ENCODE results near the gene SKI.
"Not testable (repeated sequence)": the region's sequence is repeated elsewhere in the genome, so short reads cannot be mapped to it uniquely, and the experiment has no call there.

Gene SKI

DNA sequence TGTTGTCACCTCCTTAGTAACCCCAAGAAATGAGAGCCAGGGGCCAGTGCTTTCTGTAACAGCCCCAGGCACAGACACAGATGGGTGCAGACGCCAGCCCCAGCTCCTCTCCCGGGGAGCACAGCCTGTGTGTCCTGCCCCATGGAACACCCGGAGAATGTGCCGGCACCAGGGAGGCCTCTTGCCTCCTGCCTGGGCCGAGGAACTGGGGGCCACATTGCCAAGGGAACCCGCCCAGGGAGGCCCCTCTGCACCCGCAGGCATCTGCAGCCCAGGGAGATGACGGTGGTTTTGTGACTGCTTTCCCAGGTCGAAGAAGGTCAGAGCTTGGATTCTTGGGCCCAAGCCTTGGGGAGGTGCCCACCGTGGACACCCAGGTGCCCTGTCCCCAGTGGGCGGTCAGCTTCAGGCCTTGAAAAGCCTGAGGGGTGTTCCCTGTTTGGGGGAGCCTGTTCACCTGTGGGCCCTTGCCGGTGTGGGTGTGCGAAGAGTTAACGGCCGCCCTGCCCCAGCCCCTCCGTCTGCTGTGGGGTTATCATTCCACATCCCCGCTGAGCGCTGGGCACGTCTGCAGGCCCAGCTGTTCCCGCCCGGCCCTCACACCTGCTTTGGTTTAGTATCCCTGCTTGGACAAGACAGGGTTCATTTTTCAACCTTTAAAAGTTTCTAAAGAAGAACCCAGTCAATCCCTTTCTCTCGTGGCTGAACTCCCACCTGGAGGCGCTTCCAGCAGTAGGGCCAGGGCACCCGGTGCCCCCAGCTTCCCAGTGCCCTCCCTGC lies 100.7 kb downstream of the SKI start:
- Histone ChIP-seq H3K4me1 (ENCODE audit: insufficient read depth, insufficient read length) (no peaks in the 10 kb centered on the region), H3K4me3 (ENCODE audit: insufficient read length, low read depth) (no peak overlapping the region)
- TF ChIP-seq YY1 (IDR thresholded peaks at IDR 0.05; ENCODE audit: insufficient read depth, insufficient read length) (no peak), ZNF274 (IDR thresholded peaks at IDR 0.05; ENCODE audit: low read depth, low read length) (no peak), SUZ12 (IDR thresholded peaks at IDR 0.05; ENCODE audit: extremely low read depth, insufficient read depth, insufficient read length) (no peak)

DNA sequence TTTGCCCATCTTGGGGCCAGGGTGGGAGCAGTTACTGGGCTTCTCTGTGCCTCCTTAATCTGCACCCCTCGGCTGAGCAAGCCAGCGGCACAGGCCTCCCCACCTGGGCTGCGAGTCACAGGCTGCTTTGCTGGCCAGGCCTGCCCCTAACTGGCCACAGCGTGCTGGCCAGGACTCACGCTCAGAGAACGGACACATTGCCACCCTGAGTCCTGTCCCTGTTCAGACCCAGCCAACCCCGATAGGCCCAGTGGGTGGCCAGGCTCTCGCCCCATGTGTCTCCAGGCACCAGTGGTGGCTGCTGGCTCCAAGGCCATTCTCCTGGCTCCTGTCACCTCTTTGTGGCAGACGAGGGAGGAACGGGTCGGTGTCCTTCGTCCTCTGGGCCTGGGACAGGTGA lies 101.9 kb downstream of the SKI start:
- Histone ChIP-seq H3K27me3 (ENCODE audit: insufficient read depth, insufficient read length) (peaks cover 6% of the 10 kb centered on the region), H3K9me3 (ENCODE audit: insufficient read depth, low read length) (no peaks in the 10 kb centered on the region), H3K4me1 (ENCODE audit: insufficient read depth, insufficient read length) (no peaks in the 10 kb centered on the region), H3K4me3 (ENCODE audit: insufficient read length, low read depth) (no peak overlapping the region), H3K9ac (ENCODE audit: insufficient read length, low read depth) (no peak overlapping the region), H3K36me3 (ENCODE audit: insufficient read depth, insufficient read length, low read length) (no peaks in the 10 kb centered on the region)
- TF ChIP-seq ZNF274 (IDR thresholded peaks at IDR 0.05; ENCODE audit: low read depth, low read length), result no peak
- TF ChIP-seq YY1 (IDR thresholded peaks at IDR 0.05; ENCODE audit: insufficient read depth, insufficient read length), result no peak
- no peak for TF ChIP-seq SUZ12 (IDR thresholded peaks at IDR 0.05; ENCODE audit: extremely low read depth, insufficient read depth, insufficient read length)
- no peak for DNase-seq (ENCODE audit: low read depth, low spot score)

More for the DNA sequence above, 100.7 kb downstream of the SKI start:
- H3K9me3 ChIP-seq (ENCODE audit: insufficient read depth, low read length), result no peaks in the 10 kb centered on the region
- H3K9ac ChIP-seq (ENCODE audit: insufficient read length, low read depth), result no peak overlapping the region
- H3K27me3 ChIP-seq (ENCODE audit: insufficient read depth, insufficient read length), result peaks cover 18% of the 10 kb centered on the region
- no peak for DNase-seq (ENCODE audit: low read depth, low spot score)
- H3K36me3 ChIP-seq (ENCODE audit: insufficient read depth, insufficient read length, low read length), result no peaks in the 10 kb centered on the region

DNA sequence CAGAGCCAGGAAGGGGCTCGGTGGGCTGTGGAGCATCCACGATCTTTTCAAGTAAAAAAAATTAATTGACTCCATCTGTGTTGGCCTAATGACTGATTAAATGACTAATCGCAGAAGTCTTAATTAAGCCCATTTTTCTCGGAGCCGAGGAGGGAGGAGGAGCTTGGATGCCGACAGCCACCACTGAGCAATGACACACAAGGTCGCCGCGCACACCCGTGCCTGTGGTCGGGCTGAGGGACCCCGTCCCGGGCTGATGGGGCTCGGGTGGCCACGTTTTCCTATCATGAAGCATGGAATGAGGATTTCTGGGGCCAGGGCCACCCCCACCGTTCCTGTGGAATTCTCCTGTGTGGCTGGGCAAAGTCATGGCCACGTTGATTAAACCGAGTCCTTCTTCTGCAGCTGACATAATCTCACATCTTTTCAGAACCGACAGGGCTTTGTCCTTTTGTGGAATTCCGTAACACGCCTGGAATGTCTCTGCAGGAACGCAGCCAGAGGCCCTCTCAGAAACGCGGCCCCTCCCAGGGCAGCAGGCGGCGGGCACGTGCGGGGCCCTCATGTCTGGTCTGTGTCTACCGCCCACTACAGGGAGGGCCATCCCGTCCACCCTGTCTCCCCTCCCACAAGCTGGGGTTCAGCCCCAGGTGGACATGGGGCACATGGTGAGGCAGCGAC lies 102.5 kb downstream of the SKI start:
- TF ChIP-seq YY1 (IDR thresholded peaks at IDR 0.05; ENCODE audit: insufficient read depth, insufficient read length) (no peak), ZNF274 (IDR thresholded peaks at IDR 0.05; ENCODE audit: low read depth, low read length) (no peak), SUZ12 (IDR thresholded peaks at IDR 0.05; ENCODE audit: extremely low read depth, insufficient read depth, insufficient read length) (no peak)
- H3K27me3 ChIP-seq (ENCODE audit: insufficient read depth, insufficient read length), result no peaks in the 10 kb centered on the region
- no peaks in the 10 kb centered on the region for H3K4me1 ChIP-seq (ENCODE audit: insufficient read depth, insufficient read length)
- H3K36me3 ChIP-seq (ENCODE audit: insufficient read depth, insufficient read length, low read length), result no peaks in the 10 kb centered on the region
- no peak for DNase-seq (ENCODE audit: low read depth, low spot score)
- no peak overlapping the region for H3K9ac ChIP-seq (ENCODE audit: insufficient read length, low read depth)
- H3K9me3 ChIP-seq (ENCODE audit: insufficient read depth, low read length), result no peaks in the 10 kb centered on the region
- no peak overlapping the region for H3K4me3 ChIP-seq (ENCODE audit: insufficient read length, low read depth)

DNA sequence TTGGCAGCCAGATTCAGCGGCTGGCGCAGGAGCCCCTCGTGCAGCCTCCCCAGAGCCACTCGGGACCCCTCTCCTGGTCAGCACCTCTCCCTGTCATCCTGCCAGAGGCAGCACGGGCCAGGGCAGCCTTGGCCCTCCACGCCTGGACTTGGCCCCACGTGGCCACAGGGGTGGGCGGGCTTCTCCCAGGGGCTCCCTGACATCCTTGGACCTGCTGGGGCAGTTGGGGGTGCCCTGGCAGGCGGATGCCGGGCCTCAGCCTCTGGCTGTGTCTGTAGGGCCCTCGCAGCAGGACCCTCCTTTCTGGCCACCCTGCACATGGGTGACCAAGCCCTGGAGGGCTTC lies 103.1 kb downstream of the SKI start:
- H3K36me3 ChIP-seq (ENCODE audit: insufficient read depth, insufficient read length, low read length), result no peaks in the 10 kb centered on the region
- TF ChIP-seq SUZ12 (IDR thresholded peaks at IDR 0.05; ENCODE audit: extremely low read depth, insufficient read depth, insufficient read length), result no peak
- TF ChIP-seq YY1 (IDR thresholded peaks at IDR 0.05; ENCODE audit: insufficient read depth, insufficient read length), result no peak
- no peak for TF ChIP-seq ZNF274 (IDR thresholded peaks at IDR 0.05; ENCODE audit: low read depth, low read length)
- H3K4me3 ChIP-seq (ENCODE audit: insufficient read length, low read depth), result no peak overlapping the region
- no peak for DNase-seq (ENCODE audit: low read depth, low spot score)
- no peaks in the 10 kb centered on the region for H3K9me3 ChIP-seq (ENCODE audit: insufficient read depth, low read length)
- H3K4me1 ChIP-seq (ENCODE audit: insufficient read depth, insufficient read length), result no peaks in the 10 kb centered on the region
- H3K27me3 ChIP-seq (ENCODE audit: insufficient read depth, insufficient read length), result no peaks in the 10 kb centered on the region
- H3K9ac ChIP-seq (ENCODE audit: insufficient read length, low read depth), result no peak overlapping the region

DNA sequence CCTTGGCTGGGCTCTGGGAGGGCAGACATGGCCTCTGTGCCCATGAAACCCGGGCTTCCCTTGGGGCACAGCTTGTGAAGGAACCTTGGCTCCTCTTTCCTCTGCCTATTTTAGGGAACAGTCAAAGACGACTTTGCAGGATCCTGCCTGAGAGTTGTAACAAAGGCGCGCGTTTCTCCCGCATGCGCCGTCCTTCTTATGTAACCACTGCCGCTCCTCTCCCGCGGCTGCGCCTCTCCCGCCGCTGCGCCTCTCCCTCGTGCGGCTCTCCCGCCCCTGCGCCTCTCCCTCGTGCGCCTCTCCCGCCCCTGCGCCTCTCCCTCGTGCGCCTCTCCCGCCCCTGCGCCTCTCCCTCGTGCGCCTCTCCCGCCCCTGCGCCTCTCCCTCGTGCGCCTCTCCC lies 103.5 kb downstream of the SKI start:
- H3K4me1 ChIP-seq (ENCODE audit: insufficient read depth, insufficient read length); H3K9me3 ChIP-seq (ENCODE audit: insufficient read depth, low read length); H3K4me3 ChIP-seq (ENCODE audit: insufficient read length, low read depth); H3K27me3 ChIP-seq (ENCODE audit: insufficient read depth, insufficient read length); H3K9ac ChIP-seq (ENCODE audit: insufficient read length, low read depth); DNase-seq (ENCODE audit: low read depth, low spot score); H3K36me3 ChIP-seq (ENCODE audit: insufficient read depth, insufficient read length, low read length): not testable (repeated sequence)

DNA sequence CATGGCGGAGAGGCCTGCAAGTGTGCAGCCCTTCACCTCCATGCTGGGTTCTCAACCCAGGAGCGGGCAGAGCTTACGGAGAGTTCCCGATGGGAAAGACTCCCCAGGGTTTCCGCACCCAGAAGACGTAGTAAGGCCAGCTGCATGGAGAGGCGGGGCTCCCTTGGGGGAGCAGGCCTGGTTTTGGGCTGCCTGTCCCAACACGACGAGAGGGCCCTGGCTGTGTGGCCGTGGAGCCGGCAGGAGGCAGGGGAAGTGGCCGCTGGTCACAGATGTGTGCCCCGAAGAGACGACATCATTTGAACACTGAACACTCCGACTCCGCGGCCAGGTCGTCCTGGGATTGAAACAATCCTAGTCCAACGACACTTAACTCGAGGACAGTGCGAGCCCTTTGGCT lies 106.2 kb downstream of the SKI start:
- TF ChIP-seq SUZ12 (IDR thresholded peaks at IDR 0.05; ENCODE audit: extremely low read depth, insufficient read depth, insufficient read length) (no peak), ZNF274 (IDR thresholded peaks at IDR 0.05; ENCODE audit: low read depth, low read length) (no peak), YY1 (IDR thresholded peaks at IDR 0.05; ENCODE audit: insufficient read depth, insufficient read length) (no peak)
- H3K36me3 ChIP-seq (ENCODE audit: insufficient read depth, insufficient read length, low read length), result no peaks in the 10 kb centered on the region
- no peaks in the 10 kb centered on the region for H3K4me1 ChIP-seq (ENCODE audit: insufficient read depth, insufficient read length)
- no peaks in the 10 kb centered on the region for H3K9me3 ChIP-seq (ENCODE audit: insufficient read depth, low read length)
- no peak for DNase-seq (ENCODE audit: low read depth, low spot score)
- H3K27me3 ChIP-seq (ENCODE audit: insufficient read depth, insufficient read length), result no peaks in the 10 kb centered on the region
- H3K4me3 ChIP-seq (ENCODE audit: insufficient read length, low read depth), result no peak overlapping the region
- no peak overlapping the region for H3K9ac ChIP-seq (ENCODE audit: insufficient read length, low read depth)

DNA sequence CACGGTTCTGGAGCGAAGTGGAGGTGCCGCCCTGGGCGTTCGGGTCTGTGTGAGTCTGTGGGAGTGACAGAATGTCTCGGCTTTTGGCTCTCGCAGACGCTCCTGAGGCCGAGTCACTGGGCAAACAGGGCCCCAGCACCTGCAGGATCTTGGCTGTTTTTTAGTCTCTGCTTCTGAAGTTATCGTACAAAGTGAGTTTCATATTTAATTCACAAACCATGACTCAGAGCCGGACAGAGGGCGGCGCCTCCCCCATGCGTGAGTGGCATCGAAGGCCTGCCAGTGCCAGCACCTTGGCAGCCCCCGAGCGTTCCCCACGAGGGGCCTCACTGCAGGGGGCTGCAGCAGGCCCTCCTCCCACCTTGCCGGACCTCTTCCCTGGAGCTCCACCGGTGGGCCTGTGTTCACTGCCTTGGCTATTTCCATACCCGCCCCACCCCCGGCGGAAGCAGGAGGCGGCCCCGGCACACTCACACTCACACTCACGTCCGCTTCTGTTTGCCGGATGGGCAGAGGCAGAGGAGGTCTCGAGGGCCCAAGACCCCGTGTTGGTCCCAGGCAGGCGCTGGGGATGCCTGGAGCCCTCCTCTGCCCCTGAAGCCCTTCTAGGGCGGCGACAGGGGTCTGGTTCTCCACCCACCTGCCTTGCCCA lies 106.9 kb downstream of the SKI start:
- no peaks in the 10 kb centered on the region for H3K4me1 ChIP-seq (ENCODE audit: insufficient read depth, insufficient read length)
- H3K36me3 ChIP-seq (ENCODE audit: insufficient read depth, insufficient read length, low read length), result no peaks in the 10 kb centered on the region
- H3K9ac ChIP-seq (ENCODE audit: insufficient read length, low read depth), result no peak overlapping the region
- no peak for DNase-seq (ENCODE audit: low read depth, low spot score)
- no peaks in the 10 kb centered on the region for H3K27me3 ChIP-seq (ENCODE audit: insufficient read depth, insufficient read length)
- TF ChIP-seq ZNF274 (IDR thresholded peaks at IDR 0.05; ENCODE audit: low read depth, low read length) (no peak), SUZ12 (IDR thresholded peaks at IDR 0.05; ENCODE audit: extremely low read depth, insufficient read depth, insufficient read length) (no peak), YY1 (IDR thresholded peaks at IDR 0.05; ENCODE audit: insufficient read depth, insufficient read length) (no peak)
- no peaks in the 10 kb centered on the region for H3K9me3 ChIP-seq (ENCODE audit: insufficient read depth, low read length)
- H3K4me3 ChIP-seq (ENCODE audit: insufficient read length, low read depth), result no peak overlapping the region
